SK-N-SH treated with all-trans-retinoic acid at 6 μM for 48 hours (cell line): ENCODE measurements around the gene HS3ST3A1.

Experiments used
- ATAC-seq: fragments of 200-7000 bp; cut with Tn5 transposase; 3 replicates; pipeline ENCODE4 v1.9.1; 2020; ENCODE audit warnings: mild to moderate bottlenecking, moderate library complexity
- ARNTL ChIP-seq: fragments of 450-650 bp; formaldehyde crosslinking; IDR thresholded peaks from 2 replicates; pipeline ENCODE4 v1.5.0; 2020; ENCODE audit warnings: low read depth, mild to moderate bottlenecking, moderate library complexity, borderline replicate concordance
- CREB5 ChIP-seq: fragments of 250-450 bp; sonication (Bioruptor Pico); IDR thresholded peaks from 2 replicates; pipeline ENCODE4 v1.5.1; 2020; ENCODE audit warnings: low read depth, mild to moderate bottlenecking, moderate library complexity
- CSDC2 ChIP-seq: fragments of 250-450 bp; sonication (Bioruptor Pico); IDR thresholded peaks from 2 replicates; pipeline ENCODE4 v1.5.0; 2020; ENCODE audit warnings: mild to moderate bottlenecking, moderate library complexity
- CSRNP3 ChIP-seq: fragments of 250-450 bp; sonication (Bioruptor Pico); IDR thresholded peaks from 2 replicates; pipeline ENCODE4 v1.5.1; 2021; ENCODE audit warnings: mild to moderate bottlenecking, moderate library complexity
- ESRRG ChIP-seq: fragments of 250-450 bp; sonication (Bioruptor Pico); IDR thresholded peaks from 2 replicates; pipeline ENCODE4 v1.6.1; 2021; ENCODE audit warnings: mild to moderate bottlenecking
- ISL1 ChIP-seq: fragments of 250-450 bp; sonication (Bioruptor Pico); IDR thresholded peaks from 2 replicates; pipeline ENCODE4 v2.1.2; 2022; ENCODE audit warnings: mild to moderate bottlenecking, moderate library complexity
- POU6F1 ChIP-seq: fragments of 250-450 bp; sonication (Bioruptor Pico); IDR thresholded peaks from 2 replicates; pipeline ENCODE4 v1.8.0; 2021; ENCODE audit warnings: low read depth, mild to moderate bottlenecking, moderate library complexity, borderline replicate concordance
- RARB ChIP-seq: fragments of 250-450 bp; sonication (Bioruptor Pico); IDR thresholded peaks from 2 replicates; pipeline ENCODE4 v1.8.0; 2021; ENCODE audit warnings: mild to moderate bottlenecking, moderate library complexity
- ZC3H10 ChIP-seq: fragments of 250-450 bp; sonication (Bioruptor Pico); IDR thresholded peaks from 2 replicates; pipeline ENCODE4 v1.5.1; 2021; ENCODE audit warnings: mild to moderate bottlenecking, moderate library complexity
- ZFP3 ChIP-seq: fragments of 250-450 bp; sonication (Bioruptor Pico); IDR thresholded peaks from 2 replicates; pipeline ENCODE4 v1.5.0; 2020; ENCODE audit warnings: mild to moderate bottlenecking, moderate library complexity
- ZNF565 ChIP-seq: fragments of 450-650 bp; formaldehyde crosslinking; conservative IDR thresholded peaks from 2 replicates; pipeline ENCODE4 v1.5.0; 2020; ENCODE audit warnings: low read depth, mild to moderate bottlenecking, moderate library complexity

Gene HS3ST3A1

DNA sequence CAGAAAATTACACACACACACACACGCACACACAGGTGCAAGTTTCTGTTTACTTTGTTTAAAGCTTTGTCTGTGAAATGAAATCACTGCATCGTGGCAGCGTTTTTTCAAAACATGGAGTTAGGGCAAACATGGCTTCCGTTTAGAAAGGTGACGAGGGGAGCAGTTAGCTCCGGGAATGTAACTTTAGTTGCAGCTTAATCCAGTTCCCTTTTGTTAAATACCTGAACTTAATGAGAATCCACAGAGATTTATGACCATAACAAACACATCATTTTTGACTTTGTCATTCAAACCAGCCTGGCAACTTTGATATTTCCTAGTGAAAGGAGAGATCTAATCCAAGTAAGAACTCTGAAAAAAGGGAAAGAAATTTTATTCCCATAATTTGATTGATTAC, 12.1 kb downstream of the HS3ST3A1 start (continued):
- TF ChIP-seq ZFP3: no peak
- TF ChIP-seq, all 23 proteins: peak for 0

DNA sequence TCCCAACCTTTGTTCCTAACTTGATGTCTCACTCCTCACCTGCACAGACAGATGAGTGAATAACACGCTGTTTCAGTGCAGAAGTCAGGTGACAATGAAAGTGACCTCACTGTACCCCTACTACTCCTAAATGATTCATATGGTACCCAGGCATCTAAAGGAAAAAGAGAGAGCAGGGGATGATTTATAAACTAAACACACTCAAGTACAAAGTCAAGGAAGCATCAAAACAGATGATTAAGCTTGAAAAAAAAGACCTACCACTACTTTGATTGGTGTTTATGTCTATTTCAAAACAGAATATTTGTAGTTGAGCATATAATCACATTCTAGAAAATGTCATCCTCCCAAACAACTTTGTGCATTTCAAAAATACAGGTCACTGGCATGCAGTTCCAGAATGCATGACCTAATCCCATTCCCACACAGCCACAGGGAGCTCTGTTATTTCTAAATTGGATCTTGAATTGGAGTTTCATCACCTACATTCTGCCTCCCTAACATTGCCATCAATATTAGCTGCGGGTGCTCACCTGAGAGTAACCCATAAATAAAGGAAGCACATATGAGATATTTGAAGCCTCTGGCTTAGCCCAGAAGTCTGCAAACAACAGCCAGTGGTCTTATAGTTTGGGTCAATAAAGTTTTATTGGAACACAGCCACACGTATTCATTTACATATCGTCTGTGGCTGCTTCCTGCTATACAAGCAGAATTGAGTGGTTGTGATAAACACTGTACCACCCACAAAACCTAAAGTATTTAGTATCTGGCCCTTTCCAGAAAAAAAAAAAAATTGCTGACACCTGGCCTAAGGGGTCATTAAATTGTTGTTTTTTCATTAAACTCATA, 14.0 kb downstream of the HS3ST3A1 start:
- no peak for TF ChIP-seq ZNF565
- TF ChIP-seq ISL1 (CRISPR knock-in tag): peak; percentile 9; the same call in 1 of the 2 replicates
- no peak for ATAC-seq

- TF ChIP-seq CREB5 (CRISPR knock-in tag) (no peak), RARB (CRISPR knock-in tag) (no peak), POU6F1 (no peak), ISL1 (CRISPR knock-in tag) (no peak), ARNTL (CRISPR knock-in tag) (no peak)
- peak; percentile 24; the same call in 2 of the 3 replicates for ATAC-seq
Measured at GRCh38 chr17:13584701-13585080, 17.0 kb downstream of the HS3ST3A1 start.

GRCh38 chr17:13583996-13584700, 17.6 kb downstream of the HS3ST3A1 start:
- TF ChIP-seq ESRRG (CRISPR knock-in tag): no peak
- TF ChIP-seq CREB5 (CRISPR knock-in tag): no peak
- no peak for TF ChIP-seq ARNTL (CRISPR knock-in tag)
- no peak for TF ChIP-seq CSRNP3
- no peak for TF ChIP-seq CSDC2
- no peak for TF ChIP-seq ZNF565
- no peak for ATAC-seq

GRCh38 chr17:13582776-13583547, 18.8 kb downstream of the HS3ST3A1 start:
- ATAC-seq: peak; percentile 73
- TF ChIP-seq ISL1 (CRISPR knock-in tag): peak; percentile 83
- no peak for TF ChIP-seq ARNTL (CRISPR knock-in tag)
- TF ChIP-seq ZC3H10: no peak

- peak; percentile 9; the same call in 1 of the 3 replicates for ATAC-seq
Measured at GRCh38 chr17:13581925-13582324, 19.8 kb downstream of the HS3ST3A1 start.

More at GRCh38 chr17:13581925-13582324, 19.8 kb downstream of the HS3ST3A1 start:
- TF ChIP-seq ESRRG (CRISPR knock-in tag) (no peak), ZFP3 (no peak), ZNF565 (no peak), CSRNP3 (no peak), ISL1 (CRISPR knock-in tag) (no peak), ZC3H10 (0 out of 2 replicates have a peak, but pooled peaks have one; percentile 7)
